ENCODE data around the gene KRT8. TPM values are rescaled to one million over a fixed set of nuclear protein-coding genes. Genes with fewer than 3 reads are reported as not detected.
A peak's percentile ranks its signal among the peaks of the same experiment; 100 is the strongest.
"Not testable (repeated sequence)": the region's sequence is repeated elsewhere in the genome, so short reads cannot be mapped to it uniquely, and the experiment has no call there.

KRT8 gene
- total and polyA plus RNA-seq, 9 donors, result 1.1 to 56.7 (median 4.4) TPM

- H3K4me3 ChIP-seq (ENCODE audit: low read length), result no peak overlapping the region
- WGBS (ENCODE audit: insufficient coverage), result 84% methylated on average over 2 of the region's 7 CpGs
- H3K27ac ChIP-seq (ENCODE audit: low read length), result no peak overlapping the region
- peaks cover 23% of the 10 kb centered on the region for H3K4me1 ChIP-seq (ENCODE audit: control insufficient read depth, insufficient read depth, low read length)
- H3K27me3 ChIP-seq (ENCODE audit: control insufficient read depth, insufficient read depth, low read length), result no peaks in the 10 kb centered on the region
- no peaks in the 10 kb centered on the region for H3K36me3 ChIP-seq (ENCODE audit: control insufficient read depth, insufficient read depth, low read length)
- no peak for DNase-seq
- no peaks in the 10 kb centered on the region for H3K9me3 ChIP-seq (replicated peaks; ENCODE audit: control insufficient read depth, low read depth, low read length)
These were observed 12.5 kb downstream of the KRT8 start for GRCh38 chr12:52892207-52892852.

GRCh38 chr12:52891044-52891443, 13.8 kb downstream of the KRT8 start:
- Histone ChIP-seq H3K4me1 (ENCODE audit: control insufficient read depth, insufficient read depth, low read length) (peaks cover 10% of the 10 kb centered on the region), H3K4me3 (ENCODE audit: low read length) (no peak overlapping the region), H3K36me3 (ENCODE audit: control insufficient read depth, insufficient read depth, low read length) (no peaks in the 10 kb centered on the region), H3K9me3 (replicated peaks; ENCODE audit: control insufficient read depth, low read depth, low read length) (no peaks in the 10 kb centered on the region), H3K27me3 (ENCODE audit: control insufficient read depth, insufficient read depth, low read length) (no peaks in the 10 kb centered on the region), H3K27ac (ENCODE audit: low read length) (no peak overlapping the region)
- WGBS (ENCODE audit: insufficient coverage), result no CpG with 5 or more reads among the region's 2 CpGs
- DNase-seq, result no peak

GRCh38 chr12:52890417-52890816, 14.5 kb downstream of the KRT8 start:
- no peaks in the 10 kb centered on the region for H3K36me3 ChIP-seq (ENCODE audit: control insufficient read depth, insufficient read depth, low read length)
- WGBS (ENCODE audit: insufficient coverage), result 85% methylated on average over 2 of the region's 3 CpGs
- DNase-seq, result no peak

GRCh38 chr12:52884526-52885293, 20.2 kb downstream of the KRT8 start:
- Histone ChIP-seq H3K4me1 (ENCODE audit: control insufficient read depth, insufficient read depth, low read length) (peaks cover 2% of the 10 kb centered on the region), H3K27ac (ENCODE audit: low read length) (no peak overlapping the region), H3K27me3 (ENCODE audit: control insufficient read depth, insufficient read depth, low read length) (peaks cover 2% of the 10 kb centered on the region), H3K4me3 (ENCODE audit: low read length) (no peak overlapping the region), H3K36me3 (ENCODE audit: control insufficient read depth, insufficient read depth, low read length) (no peaks in the 10 kb centered on the region), H3K9me3 (replicated peaks; ENCODE audit: control insufficient read depth, low read depth, low read length) (no peaks in the 10 kb centered on the region)
- 38% methylated on average over 3 of the region's 13 CpGs for WGBS (ENCODE audit: insufficient coverage)
- DNase-seq, result peak; percentile 64

More at GRCh38 chr12:52890417-52890816, 14.5 kb downstream of the KRT8 start:
- Histone ChIP-seq H3K4me1 (ENCODE audit: control insufficient read depth, insufficient read depth, low read length) (peaks cover 4% of the 10 kb centered on the region), H3K27ac (ENCODE audit: low read length) (no peak overlapping the region), H3K4me3 (ENCODE audit: low read length) (no peak overlapping the region), H3K27me3 (ENCODE audit: control insufficient read depth, insufficient read depth, low read length) (no peaks in the 10 kb centered on the region), H3K9me3 (replicated peaks; ENCODE audit: control insufficient read depth, low read depth, low read length) (no peaks in the 10 kb centered on the region)

- WGBS (ENCODE audit: insufficient coverage), result 60% methylated on average over 2 of the region's 8 CpGs
- H3K36me3 ChIP-seq (ENCODE audit: control insufficient read depth, insufficient read depth, low read length); H3K27me3 ChIP-seq (ENCODE audit: control insufficient read depth, insufficient read depth, low read length); H3K27ac ChIP-seq (ENCODE audit: low read length); H3K4me3 ChIP-seq (ENCODE audit: low read length); H3K9me3 ChIP-seq (replicated peaks; ENCODE audit: control insufficient read depth, low read depth, low read length); DNase-seq: not testable (repeated sequence)
- H3K4me1 ChIP-seq (ENCODE audit: control insufficient read depth, insufficient read depth, low read length), result peaks cover 20% of the 10 kb centered on the region
These were observed 24.4 kb downstream of the KRT8 start for GRCh38 chr12:52880499-52880898.

GRCh38 chr12:52879394-52880351, 25.2 kb downstream of the KRT8 start:
- Histone ChIP-seq H3K9me3 (replicated peaks; ENCODE audit: control insufficient read depth, low read depth, low read length) (no peaks in the 10 kb centered on the region), H3K27me3 (ENCODE audit: control insufficient read depth, insufficient read depth, low read length) (peaks cover 3% of the 10 kb centered on the region), H3K4me1 (ENCODE audit: control insufficient read depth, insufficient read depth, low read length) (peaks cover 26% of the 10 kb centered on the region), H3K4me3 (ENCODE audit: low read length) (no peak overlapping the region), H3K27ac (ENCODE audit: low read length) (no peak overlapping the region), H3K36me3 (ENCODE audit: control insufficient read depth, insufficient read depth, low read length) (no peaks in the 10 kb centered on the region)
- 5% methylated on average over 23 of the region's 38 CpGs for WGBS (ENCODE audit: insufficient coverage)
- DNase-seq, result peak; percentile 88

- H3K36me3 ChIP-seq (ENCODE audit: control insufficient read depth, insufficient read depth, low read length), result no peaks in the 10 kb centered on the region
- no peak overlapping the region for H3K27ac ChIP-seq (ENCODE audit: low read length)
- H3K9me3 ChIP-seq (replicated peaks; ENCODE audit: control insufficient read depth, low read depth, low read length), result no peaks in the 10 kb centered on the region
- no peak for DNase-seq
- 51% methylated on average over 10 of the region's 17 CpGs for WGBS (ENCODE audit: insufficient coverage)
- H3K27me3 ChIP-seq (ENCODE audit: control insufficient read depth, insufficient read depth, low read length), result peaks cover 10% of the 10 kb centered on the region
- H3K4me3 ChIP-seq (ENCODE audit: low read length), result no peak overlapping the region
- H3K4me1 ChIP-seq (ENCODE audit: control insufficient read depth, insufficient read depth, low read length), result peaks cover 34% of the 10 kb centered on the region
These were observed 26.1 kb downstream of the KRT8 start for GRCh38 chr12:52878507-52879393.

- Histone ChIP-seq H3K4me3 (ENCODE audit: low read length) (no peak overlapping the region), H3K9me3 (replicated peaks; ENCODE audit: control insufficient read depth, low read depth, low read length) (no peaks in the 10 kb centered on the region), H3K27me3 (ENCODE audit: control insufficient read depth, insufficient read depth, low read length) (peaks cover 15% of the 10 kb centered on the region), H3K4me1 (ENCODE audit: control insufficient read depth, insufficient read depth, low read length) (peaks cover 37% of the 10 kb centered on the region), H3K27ac (ENCODE audit: low read length) (no peak overlapping the region), H3K36me3 (ENCODE audit: control insufficient read depth, insufficient read depth, low read length) (no peaks in the 10 kb centered on the region)
- 17% methylated on average over 3 of the region's 3 CpGs for WGBS (ENCODE audit: insufficient coverage)
- DNase-seq, result no peak
These were observed 27.6 kb downstream of the KRT8 start for GRCh38 chr12:52877242-52877641.

GRCh38 chr12:52876372-52876771, 28.5 kb downstream of the KRT8 start:
- WGBS (ENCODE audit: insufficient coverage), result 75% methylated on average over 2 of the region's 7 CpGs
- Histone ChIP-seq H3K9me3 (replicated peaks; ENCODE audit: control insufficient read depth, low read depth, low read length) (no peaks in the 10 kb centered on the region), H3K27me3 (ENCODE audit: control insufficient read depth, insufficient read depth, low read length) (peaks cover 15% of the 10 kb centered on the region), H3K36me3 (ENCODE audit: control insufficient read depth, insufficient read depth, low read length) (no peaks in the 10 kb centered on the region), H3K4me3 (ENCODE audit: low read length) (no peak overlapping the region), H3K4me1 (ENCODE audit: control insufficient read depth, insufficient read depth, low read length) (peaks cover 43% of the 10 kb centered on the region), H3K27ac (ENCODE audit: low read length) (no peak overlapping the region)
- DNase-seq, result no peak

All from muscle of leg (tissue), 11 donors.